Measurements from ENCODE around the gene OTOA. TPM values are rescaled to one million over a fixed set of nuclear protein-coding genes. Genes with fewer than 3 reads are reported as not detected.
"Not testable (repeated sequence)": the region's sequence is repeated elsewhere in the genome, so short reads cannot be mapped to it uniquely, and the experiment has no call there.

Gene OTOA
- total RNA-seq, 2 donors from 2014 or later = 0.26 TPM; not detected in 1

DNA sequence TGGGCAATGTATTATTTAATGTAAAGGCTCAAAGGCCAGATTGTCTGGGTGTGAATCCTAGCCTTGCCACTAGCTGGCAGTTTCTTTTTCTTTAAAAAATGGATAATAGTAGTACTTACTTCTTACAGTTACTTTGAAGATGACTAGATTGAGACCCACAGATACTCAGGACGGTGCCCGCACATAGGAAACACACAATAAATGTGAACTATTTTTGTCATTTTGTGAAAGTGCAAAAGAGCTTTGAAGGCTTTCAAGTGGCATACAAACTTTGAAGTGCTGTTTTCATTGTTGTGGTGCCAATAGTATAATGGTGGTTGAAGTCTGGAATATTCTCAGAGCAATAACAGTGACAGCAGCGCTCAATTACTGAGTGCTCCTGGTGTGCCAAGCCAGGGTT is 63.6 kb downstream of the OTOA start:
- intact Hi-C loops (cut with DNase I) = no loop called here
- WGBS, 2 donors = 81 to 86% methylated on average over 3 of the region's 3 CpGs

DNA sequence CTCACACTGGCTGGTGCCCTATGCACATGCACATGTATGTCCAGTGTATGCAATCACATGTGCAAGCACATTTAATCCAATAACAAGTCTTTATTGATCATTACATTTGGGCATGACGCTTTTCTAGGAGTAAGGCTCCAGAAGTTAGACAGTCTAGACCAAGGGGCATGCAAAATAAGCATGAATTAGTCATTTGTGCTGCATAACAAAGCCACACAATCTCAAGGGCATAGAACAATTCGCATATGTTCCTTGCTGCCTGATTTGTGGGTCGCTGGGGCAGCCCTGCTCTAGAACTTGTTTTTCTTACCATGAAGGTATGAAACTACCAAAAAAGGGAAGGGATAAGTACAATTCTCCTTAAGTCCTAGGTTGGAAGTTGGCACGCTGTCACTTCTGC is 67.5 kb downstream of the OTOA start:
- intact Hi-C loops (cut with DNase I); H3K4me3 ChIP-seq; H3K27ac ChIP-seq; DNase-seq; H3K9me3 ChIP-seq; ATAC-seq; H3K36me3 ChIP-seq (replicated peaks in 1 of 2; ENCODE audit: insufficient read depth in 1 of 2, low read depth in 2 of 2); H3K27me3 ChIP-seq; H3K4me1 ChIP-seq: not testable (repeated sequence)
- WGBS, 2 donors = 64% methylated on average over 4 of the region's 4 CpGs

More for the DNA sequence above, 63.6 kb downstream of the OTOA start:
- no peaks in the 10 kb centered on the region for H3K36me3 ChIP-seq (replicated peaks in 1 of 2; ENCODE audit: insufficient read depth in 1 of 2, low read depth in 2 of 2)
- H3K27ac ChIP-seq = no peak overlapping the region
- H3K9me3 ChIP-seq = no peaks in the 10 kb centered on the region
- no peak for DNase-seq
- no peak for ATAC-seq
- no peak for TF ChIP-seq POLR2A (IDR thresholded peaks at IDR 0.05)
- TF ChIP-seq, protein P1, sequence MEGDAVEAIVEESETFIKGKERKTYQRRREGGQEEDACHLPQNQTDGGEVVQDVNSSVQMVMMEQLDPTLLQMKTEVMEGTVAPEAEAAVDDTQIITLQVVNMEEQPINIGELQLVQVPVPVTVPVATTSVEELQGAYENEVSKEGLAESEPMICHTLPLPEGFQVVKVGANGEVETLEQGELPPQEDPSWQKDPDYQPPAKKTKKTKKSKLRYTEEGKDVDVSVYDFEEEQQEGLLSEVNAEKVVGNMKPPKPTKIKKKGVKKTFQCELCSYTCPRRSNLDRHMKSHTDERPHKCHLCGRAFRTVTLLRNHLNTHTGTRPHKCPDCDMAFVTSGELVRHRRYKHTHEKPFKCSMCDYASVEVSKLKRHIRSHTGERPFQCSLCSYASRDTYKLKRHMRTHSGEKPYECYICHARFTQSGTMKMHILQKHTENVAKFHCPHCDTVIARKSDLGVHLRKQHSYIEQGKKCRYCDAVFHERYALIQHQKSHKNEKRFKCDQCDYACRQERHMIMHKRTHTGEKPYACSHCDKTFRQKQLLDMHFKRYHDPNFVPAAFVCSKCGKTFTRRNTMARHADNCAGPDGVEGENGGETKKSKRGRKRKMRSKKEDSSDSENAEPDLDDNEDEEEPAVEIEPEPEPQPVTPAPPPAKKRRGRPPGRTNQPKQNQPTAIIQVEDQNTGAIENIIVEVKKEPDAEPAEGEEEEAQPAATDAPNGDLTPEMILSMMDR (IDR thresholded peaks at IDR 0.05) = no peak
- H3K4me3 ChIP-seq = no peak overlapping the region
- H3K4me1 ChIP-seq = no peaks in the 10 kb centered on the region
- H3K27me3 ChIP-seq = no peaks in the 10 kb centered on the region

DNA sequence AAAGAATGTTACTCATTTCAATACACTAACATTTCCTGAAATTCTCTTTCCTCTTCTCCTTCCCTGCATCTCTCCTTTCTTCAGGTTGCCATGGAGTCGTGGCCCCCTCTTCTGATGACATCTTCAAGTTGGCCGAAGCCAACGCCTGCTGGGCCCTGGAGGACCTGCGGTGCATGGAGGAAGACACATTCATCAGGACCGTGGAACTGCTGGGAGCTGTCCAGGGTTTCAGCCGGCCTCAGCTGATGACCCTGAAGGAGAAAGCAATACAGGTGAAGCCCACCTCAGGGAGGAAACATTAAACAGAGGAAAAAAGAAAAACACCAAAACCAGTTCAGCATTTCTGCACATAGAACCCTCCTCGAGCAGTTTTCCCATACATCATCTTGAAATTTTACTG is 76.9 kb downstream of the OTOA start:
- intact Hi-C loops (cut with DNase I) = not testable (repeated sequence)

DNA sequence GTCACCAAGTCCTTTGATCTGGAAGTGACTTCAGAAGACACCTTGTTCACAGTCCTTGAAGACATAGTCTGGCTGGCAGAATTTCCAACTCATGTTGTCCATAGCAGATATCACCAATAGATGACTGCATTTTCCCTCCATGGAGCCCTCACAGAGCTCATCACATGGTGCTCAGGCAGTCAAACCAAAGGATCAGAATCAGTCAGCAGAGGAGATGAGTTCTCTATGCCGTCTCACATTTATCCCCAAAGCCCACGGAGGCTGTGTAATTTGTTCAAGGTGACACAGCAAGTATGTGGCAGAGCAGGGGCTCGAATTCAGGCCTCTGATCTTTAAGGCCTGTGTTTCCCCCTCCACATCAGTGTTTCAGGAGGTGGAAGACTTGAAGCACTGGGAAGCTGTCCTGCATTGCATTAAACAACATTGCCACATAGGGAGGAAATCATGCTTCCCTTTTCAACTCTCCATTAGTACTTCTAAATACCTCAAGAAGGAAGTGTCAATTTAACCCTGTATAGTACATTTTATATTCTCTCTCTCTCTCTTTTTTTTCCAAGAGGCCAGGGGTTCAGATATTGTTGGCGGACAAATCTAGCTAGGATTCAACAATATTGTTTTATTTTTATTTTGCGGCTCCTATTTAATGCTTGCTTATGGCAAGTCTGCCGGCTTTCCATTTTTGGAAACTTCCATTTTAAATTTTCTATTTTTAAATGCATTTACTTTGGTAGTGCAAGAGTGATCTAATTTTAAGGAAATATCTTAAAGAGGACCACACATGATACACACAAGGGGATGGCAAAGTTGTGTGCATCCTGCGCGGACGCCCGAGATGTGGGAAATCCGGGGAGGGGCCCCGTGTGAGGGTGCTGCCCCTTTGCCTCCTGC is 92.7 kb downstream of the OTOA start:
- WGBS, 2 donors = 42 to 47% methylated on average over 3 to 5 of the region's 12 CpGs

More for the DNA sequence above, 76.9 kb downstream of the OTOA start:
- not testable (repeated sequence) for H3K27ac ChIP-seq; H3K4me1 ChIP-seq; H3K36me3 ChIP-seq (replicated peaks in 1 of 2; ENCODE audit: insufficient read depth in 1 of 2, low read depth in 2 of 2); H3K27me3 ChIP-seq; DNase-seq; H3K9me3 ChIP-seq; H3K4me3 ChIP-seq; ATAC-seq
- no CpG with 5 or more reads among the region's 7 CpGs for WGBS, 2 donors

DNA sequence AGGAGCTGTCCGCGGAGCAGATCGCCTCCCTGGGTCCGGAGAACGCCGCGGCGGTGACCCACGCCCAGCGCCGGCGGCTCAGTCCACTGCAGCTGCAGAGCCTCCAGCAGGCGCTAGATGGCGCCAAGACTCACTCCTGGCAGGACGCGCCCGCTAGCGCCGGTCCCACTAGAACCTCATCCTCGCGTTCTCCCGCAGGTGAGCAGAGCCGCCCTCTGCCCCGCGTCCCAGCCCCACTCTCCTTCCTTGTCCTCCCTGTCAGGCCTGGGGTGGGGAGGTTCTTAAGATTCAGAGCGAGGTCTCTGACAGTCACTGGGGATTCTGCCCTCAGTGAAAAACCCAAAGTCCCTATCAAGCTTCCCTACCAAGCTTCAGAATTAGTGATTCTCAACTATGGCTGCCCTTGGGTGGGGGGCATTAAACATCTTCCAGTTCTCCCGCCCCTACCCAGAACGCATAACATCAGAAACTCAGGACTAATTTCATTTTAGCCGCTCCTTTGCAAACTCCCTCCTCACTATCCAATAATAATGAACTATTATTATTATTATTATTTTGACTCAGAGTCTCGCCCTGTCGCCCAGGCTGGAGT is 93.4 kb downstream of the OTOA start:
- H3K9me3 ChIP-seq; H3K27ac ChIP-seq; H3K4me1 ChIP-seq; H3K4me3 ChIP-seq; DNase-seq; H3K36me3 ChIP-seq (replicated peaks in 1 of 2; ENCODE audit: insufficient read depth in 1 of 2, low read depth in 2 of 2); H3K27me3 ChIP-seq; intact Hi-C loops (cut with DNase I): not testable (repeated sequence)
- no CpG with 5 or more reads among the region's 31 CpGs for WGBS, 2 donors
- peak; percentile 90 for ATAC-seq

More for the DNA sequence above, 92.7 kb downstream of the OTOA start:
- H3K4me3 ChIP-seq; H3K27me3 ChIP-seq; intact Hi-C loops (cut with DNase I); H3K9me3 ChIP-seq; H3K4me1 ChIP-seq; ATAC-seq; H3K27ac ChIP-seq; H3K36me3 ChIP-seq (replicated peaks in 1 of 2; ENCODE audit: insufficient read depth in 1 of 2, low read depth in 2 of 2): not testable (repeated sequence)
- DNase-seq = peak in 1 of 4 donors; percentile 3

DNA sequence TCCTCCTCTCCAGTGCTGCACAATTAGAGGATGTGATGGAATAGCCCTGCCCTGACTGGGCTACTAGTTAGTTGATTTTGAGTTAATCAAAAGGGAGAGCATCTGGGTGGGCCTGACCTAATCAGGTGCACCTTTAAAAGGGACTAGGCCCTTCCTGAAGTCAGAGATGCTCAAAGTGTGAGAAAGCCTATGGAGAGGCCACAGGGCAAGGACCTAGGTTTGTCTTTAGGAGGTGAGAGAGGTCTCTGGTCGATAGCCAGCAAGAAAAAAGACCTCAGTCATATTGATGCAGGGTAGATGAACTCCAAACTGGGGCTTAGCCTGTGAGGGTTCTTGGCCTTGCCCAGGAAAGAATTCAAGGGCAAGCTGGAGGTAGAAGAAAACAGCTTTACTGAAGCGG is 104.5 kb downstream of the OTOA start:
- intact Hi-C loops (cut with DNase I); ATAC-seq; H3K4me3 ChIP-seq; H3K9me3 ChIP-seq; H3K27ac ChIP-seq; H3K36me3 ChIP-seq (replicated peaks in 1 of 2; ENCODE audit: insufficient read depth in 1 of 2, low read depth in 2 of 2); H3K27me3 ChIP-seq; DNase-seq; H3K4me1 ChIP-seq: not testable (repeated sequence)
- WGBS, 2 donors = 74 to 94% methylated on average over 1 of the region's 2 CpGs

DNA sequence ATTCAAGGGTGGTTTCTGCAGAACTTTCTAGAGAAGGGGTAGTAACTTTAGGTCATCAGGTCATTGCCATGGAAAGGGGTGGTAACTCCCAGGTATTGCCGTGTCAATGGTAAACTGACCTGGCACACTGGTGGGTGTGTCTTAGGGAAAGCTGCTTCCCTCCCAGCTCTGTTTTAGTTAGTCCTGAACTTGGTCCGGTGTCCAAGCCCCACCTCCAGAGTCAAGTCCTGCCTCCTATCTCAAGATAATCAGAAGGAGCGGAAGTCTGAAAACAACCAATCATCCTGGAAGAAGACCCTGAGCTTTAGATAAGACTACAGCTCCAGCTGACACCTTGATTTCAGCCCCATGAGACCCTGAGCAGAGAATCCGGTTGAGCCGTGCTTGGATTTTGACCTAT is 105.0 kb downstream of the OTOA start:
- DNase-seq; H3K36me3 ChIP-seq (replicated peaks in 1 of 2; ENCODE audit: insufficient read depth in 1 of 2, low read depth in 2 of 2); H3K9me3 ChIP-seq; intact Hi-C loops (cut with DNase I); ATAC-seq; H3K4me3 ChIP-seq; H3K27ac ChIP-seq; H3K27me3 ChIP-seq; H3K4me1 ChIP-seq: not testable (repeated sequence)
- WGBS, 2 donors = no CpG with 5 or more reads among the region's 5 CpGs

DNA sequence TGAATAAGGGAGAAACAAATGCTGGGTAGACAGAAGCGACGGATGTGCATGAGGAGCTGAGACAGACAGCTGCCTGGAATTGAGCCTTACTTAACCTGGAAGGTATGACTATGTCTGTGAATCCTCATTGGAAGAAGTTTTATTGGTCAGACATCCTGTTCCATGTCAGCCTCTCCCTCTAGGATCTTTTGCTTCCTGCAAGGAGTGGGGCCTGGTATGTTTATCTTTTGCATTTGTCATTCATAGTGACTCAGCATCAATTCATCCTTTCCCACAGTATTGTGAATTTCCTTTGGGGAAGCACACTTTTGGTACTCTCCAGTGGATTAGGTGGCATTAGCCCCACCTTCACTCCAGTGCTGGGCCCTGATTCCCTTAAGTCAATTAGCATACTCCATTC is 105.5 kb downstream of the OTOA start:
- DNase-seq; H3K27ac ChIP-seq; H3K9me3 ChIP-seq; H3K36me3 ChIP-seq (replicated peaks in 1 of 2; ENCODE audit: insufficient read depth in 1 of 2, low read depth in 2 of 2); H3K4me1 ChIP-seq; H3K4me3 ChIP-seq; H3K27me3 ChIP-seq; ATAC-seq; intact Hi-C loops (cut with DNase I): not testable (repeated sequence)
- 92 to 94% methylated on average over 2 of the region's 2 CpGs for WGBS, 2 donors

DNA sequence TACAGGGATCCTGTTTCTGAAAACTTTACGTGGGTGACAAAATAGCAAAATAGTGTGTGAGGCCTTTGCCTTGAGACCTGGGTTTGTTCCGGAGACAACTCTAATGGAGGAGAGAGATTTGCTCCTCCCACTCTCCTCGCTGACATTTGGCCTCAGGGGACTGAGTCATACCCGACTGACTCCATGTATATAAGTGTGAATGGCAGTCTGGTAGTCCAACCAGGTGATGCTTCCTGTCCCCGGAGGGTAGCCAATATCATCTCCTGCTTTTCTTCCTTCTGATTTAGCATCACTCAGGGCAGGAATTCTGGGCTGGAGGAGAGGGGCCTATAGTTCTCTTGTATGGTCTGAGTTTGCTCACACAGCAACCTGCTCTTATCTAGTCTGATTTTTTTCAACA is 106.8 kb downstream of the OTOA start:
- H3K9me3 ChIP-seq; DNase-seq; H3K4me3 ChIP-seq; H3K27me3 ChIP-seq; intact Hi-C loops (cut with DNase I); ATAC-seq; H3K27ac ChIP-seq; H3K4me1 ChIP-seq; H3K36me3 ChIP-seq (replicated peaks in 1 of 2; ENCODE audit: insufficient read depth in 1 of 2, low read depth in 2 of 2): not testable (repeated sequence)
- WGBS, 2 donors = no CpG with 5 or more reads among the region's 5 CpGs

DNA sequence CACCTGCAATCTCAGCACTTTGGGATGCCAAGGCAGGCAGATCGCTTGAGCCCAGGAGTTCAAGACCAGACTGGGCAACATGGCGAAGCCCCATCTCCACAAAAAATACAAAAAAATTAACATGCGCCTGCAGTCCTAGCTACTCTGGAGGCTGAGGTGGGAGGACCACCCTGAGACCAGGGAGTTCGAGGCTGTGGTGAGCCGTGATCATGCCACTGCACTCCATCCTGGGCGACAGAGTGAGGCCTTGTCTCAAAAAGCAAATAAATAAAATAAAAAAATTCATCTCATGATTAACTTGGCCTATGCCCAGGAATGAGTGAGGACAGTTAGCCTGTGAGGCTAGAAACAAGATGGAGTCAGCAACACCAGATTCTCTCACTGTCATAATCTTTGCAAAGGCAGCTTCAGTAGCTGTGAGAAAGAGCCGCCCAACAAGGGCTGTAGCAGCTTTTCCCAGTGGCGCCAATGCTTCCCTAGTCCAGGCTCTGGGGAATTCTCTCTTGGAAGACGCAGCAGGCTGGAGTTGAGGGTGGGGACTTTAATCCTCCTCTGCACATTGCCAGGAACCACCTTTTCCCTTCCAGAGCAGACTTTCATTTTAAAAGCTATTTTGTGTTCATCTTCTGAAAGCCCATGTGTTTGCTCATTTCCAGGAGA is 108.9 kb downstream of the OTOA start:
- H3K36me3 ChIP-seq (replicated peaks in 1 of 2; ENCODE audit: insufficient read depth in 1 of 2, low read depth in 2 of 2); H3K4me1 ChIP-seq; H3K27me3 ChIP-seq; intact Hi-C loops (cut with DNase I); H3K4me3 ChIP-seq; H3K9me3 ChIP-seq; H3K27ac ChIP-seq: not testable (repeated sequence)
- WGBS, 2 donors = 74 to 80% methylated on average over 9 of the region's 9 CpGs
- peak in 1 of 4 donors; percentile 3 for DNase-seq
- peak; percentile 21 for ATAC-seq

Data from body of pancreas (tissue), 4 donors.